Regular cardiac myocyte (primary cell): Measurements from ENCODE around the gene CTU1. TPM values are rescaled to one million over a fixed set of nuclear protein-coding genes. Genes with fewer than 3 reads are reported as not detected.

Experiments
- total RNA-seq: library from RNA; depleted of rRNA; stranded (reverse); fragments of >200 nt; gene quantifications from 2 replicates; pipeline ENCODE4 v1.2.3, GENCODE V29; 2014

The CTU1 gene
- total RNA-seq, result 7.0 and 8.4 TPM in 2 replicates

GRCh38 chr19:51108066-51108804 is at the start of gene CTU1:
Gene CTU1, minus strand, starts transcription at chr19:51108409. Its CDS starts 3,840 bp downstream, at chr19:51104569.

GRCh38 chr19:51142119-51142518 is 33.9 kb upstream of the CTU1 start, which contains the start of gene SIGLEC7:
Gene SIGLEC7, plus strand, starts transcription at chr19:51142301. Its CDS starts 69 bp downstream, at chr19:51142370.

GRCh38 chr19:51124729-51125128 is 16.5 kb upstream of the CTU1 start, which contains the start of gene SIGLEC9:
Gene SIGLEC9, plus strand, starts transcription at chr19:51124906. Its CDS starts 69 bp downstream, at chr19:51124975.

GRCh38 chr19:51082611-51083010 is 25.6 kb downstream of the CTU1 start, which contains the start of gene KLK14:
Gene KLK14, minus strand, starts transcription at chr19:51082887. Its CDS starts 273 bp downstream, at chr19:51082614.

GRCh38 chr19:51064534-51065220 is 43.5 kb downstream of the CTU1 start, which contains the start of gene KLK13:
Gene KLK13, minus strand, starts transcription at chr19:51065092. Its CDS starts 25 bp downstream, at chr19:51065067.

Other genes starting within 250 kb of the CTU1 start
- gene KLK2, start 235.0 kb downstream of the CTU1 start, total RNA-seq, result not detected in 2 replicates
- not detected in 2 replicates for gene KLK4, start 197.0 kb downstream of the CTU1 start, total RNA-seq
- under 0.01 TPM in 1 of 2 replicates, not detected in the other for gene KLK5, start 155.4 kb downstream of the CTU1 start, total RNA-seq
- gene KLK6, start 138.8 kb downstream of the CTU1 start, total RNA-seq, result not detected in 2 replicates
- not detected in 2 replicates for gene KLK7, start 124.5 kb downstream of the CTU1 start, total RNA-seq
- not detected in 2 replicates for gene KLK8, start 106.8 kb downstream of the CTU1 start, total RNA-seq
- gene KLK10, start 88.7 kb downstream of the CTU1 start, total RNA-seq, result not detected in 2 replicates
- not detected in 2 replicates for gene KLK11, start 81.8 kb downstream of the CTU1 start, total RNA-seq
- gene KLK12, start 73.4 kb downstream of the CTU1 start, total RNA-seq, result not detected in 2 replicates
- gene KLK13, start 43.3 kb downstream of the CTU1 start, total RNA-seq, result not detected in 2 replicates
- not detected in 2 replicates for gene KLK14, start 25.5 kb downstream of the CTU1 start, total RNA-seq
- gene SIGLEC9, start 16.5 kb upstream of the CTU1 start, total RNA-seq, result 0.19 and 0.28 TPM in 2 replicates
- not detected in 2 replicates for gene SIGLEC7, start 33.9 kb upstream of the CTU1 start, total RNA-seq
- not detected in 2 replicates for gene CD33, start 116.7 kb upstream of the CTU1 start, total RNA-seq
- gene SIGLECL1, start 142.7 kb upstream of the CTU1 start, total RNA-seq, result not detected in 2 replicates
- under 0.01 TPM in 1 of 2 replicates, not detected in the other for gene IGLON5, start 203.2 kb upstream of the CTU1 start, total RNA-seq
- 0.38 and 0.85 TPM in 2 replicates for gene VSIG10L, start 233.7 kb upstream of the CTU1 start, total RNA-seq